UCSD-AML1 (cell line): Measurements from ENCODE around the gene KCNQ4.

Experiments used
- DNase-seq: peaks from one replicate; lab custom pipeline; 2025; ENCODE audit not compliant: unreplicated experiment; lab: John Stamatoyannopoulos, UW

The KCNQ4 gene

DNA sequence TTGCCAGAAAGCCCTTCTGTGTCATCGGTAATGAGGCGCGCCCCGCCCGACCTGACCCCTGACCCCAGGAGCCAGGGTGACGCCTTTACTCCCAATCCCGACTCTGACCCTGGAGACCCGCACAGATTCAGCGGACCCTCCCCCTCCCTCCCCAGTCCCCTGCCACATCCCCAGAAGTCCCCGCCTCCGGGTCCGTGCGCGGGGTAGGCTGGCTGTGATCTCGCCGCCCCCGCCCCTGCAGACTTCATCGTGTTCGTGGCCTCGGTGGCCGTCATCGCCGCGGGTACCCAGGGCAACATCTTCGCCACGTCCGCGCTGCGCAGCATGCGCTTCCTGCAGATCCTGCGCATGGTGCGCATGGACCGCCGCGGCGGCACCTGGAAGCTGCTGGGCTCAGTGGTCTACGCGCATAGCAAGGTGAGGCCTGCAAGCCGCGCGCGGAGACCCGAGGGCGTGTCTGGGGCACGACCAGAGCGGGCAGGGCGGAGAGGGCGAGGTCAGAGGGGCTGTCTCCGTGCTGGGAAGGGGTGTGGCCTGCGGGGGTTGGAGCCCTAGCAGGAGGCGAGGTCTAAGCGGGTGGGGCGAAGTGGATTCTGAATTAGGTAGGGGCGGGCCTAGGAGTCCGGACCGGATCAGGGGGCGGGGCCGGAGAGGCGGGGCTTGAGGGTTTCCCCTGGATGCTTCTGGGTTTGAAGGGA is 34.8 kb downstream of the KCNQ4 start:
- DNase-seq: no peak

DNA sequence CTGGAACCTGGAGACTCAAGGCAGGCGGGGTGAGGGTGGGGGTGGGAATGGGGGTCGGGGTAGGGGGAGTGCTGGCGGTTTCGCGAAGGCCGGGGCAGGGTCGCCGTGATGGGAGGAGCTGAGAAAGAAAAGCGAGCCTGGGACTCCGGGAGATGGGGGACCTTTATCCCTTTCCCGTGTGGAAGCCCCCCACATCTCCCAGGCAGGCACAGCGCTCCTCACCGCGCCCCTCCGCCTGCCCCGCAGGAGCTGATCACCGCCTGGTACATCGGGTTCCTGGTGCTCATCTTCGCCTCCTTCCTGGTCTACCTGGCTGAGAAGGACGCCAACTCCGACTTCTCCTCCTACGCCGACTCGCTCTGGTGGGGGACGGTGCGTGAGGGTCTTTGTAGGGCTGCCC is 35.5 kb downstream of the KCNQ4 start:
- DNase-seq: no peak

DNA sequence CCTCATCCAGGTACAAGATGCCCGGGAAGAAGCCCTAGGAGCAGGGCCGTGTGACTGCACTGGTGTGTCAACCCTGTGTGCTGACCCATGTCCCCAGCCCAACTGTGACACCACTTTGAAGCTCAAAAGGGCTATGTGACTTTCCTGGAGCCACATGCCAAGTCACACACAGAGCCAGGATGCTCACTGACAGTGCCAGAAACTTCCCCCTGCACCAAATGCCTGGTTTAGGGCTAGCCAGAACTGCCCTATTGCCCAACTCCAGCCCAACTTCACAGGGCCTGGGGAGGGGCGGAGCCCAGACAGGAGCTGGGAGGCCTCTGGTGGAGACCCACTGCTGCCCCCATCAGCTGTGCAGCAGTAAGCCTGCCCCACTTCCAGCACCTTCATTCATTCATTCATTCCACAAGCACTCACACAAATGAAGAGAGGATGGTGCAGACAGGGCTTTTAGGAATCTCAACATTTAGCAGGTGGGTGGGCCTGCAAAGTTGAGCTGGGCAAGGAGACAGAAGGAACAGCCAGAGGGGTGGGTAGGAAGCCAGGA is 36.7 kb downstream of the KCNQ4 start:
- peak; percentile 62 for DNase-seq

DNA sequence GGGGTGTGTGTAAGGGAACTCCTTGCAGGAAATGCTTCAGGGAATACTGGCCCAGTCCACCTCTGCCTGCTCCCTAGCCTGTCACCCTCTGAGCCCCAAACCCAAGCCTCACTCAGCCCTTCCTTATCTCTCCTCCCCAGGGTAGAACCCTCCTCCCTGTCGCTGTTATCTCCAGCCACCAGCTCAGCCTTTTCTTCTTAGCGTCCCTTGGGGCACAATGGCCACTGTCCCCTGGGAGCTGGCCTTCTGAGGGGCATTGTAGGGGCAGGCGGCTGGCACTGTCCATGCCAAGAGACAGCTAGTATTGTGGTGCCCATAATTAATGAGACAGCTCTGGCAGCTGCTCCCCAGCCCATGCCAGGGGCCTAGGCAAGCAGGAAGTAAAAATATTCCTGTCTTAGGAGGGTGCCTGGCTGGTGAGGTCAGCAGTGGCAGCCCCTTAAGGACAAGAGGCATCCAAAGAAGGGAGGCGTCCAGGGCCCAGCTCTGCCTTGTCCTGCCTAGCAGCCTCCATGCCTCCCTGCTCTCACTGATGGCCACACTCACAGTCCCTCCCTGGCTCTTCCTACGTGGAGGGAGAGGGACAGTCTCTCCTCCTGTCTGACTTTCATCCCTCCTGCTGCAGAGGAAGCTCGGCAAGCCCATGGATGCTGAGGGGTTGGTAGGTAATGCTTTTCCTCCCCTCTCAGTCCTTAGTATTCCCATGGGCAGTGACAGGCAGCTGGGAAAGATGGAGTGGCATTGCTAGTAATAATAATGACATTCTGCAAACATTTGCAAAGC is 37.5 kb downstream of the KCNQ4 start:
- DNase-seq: peak; percentile 52

DNA sequence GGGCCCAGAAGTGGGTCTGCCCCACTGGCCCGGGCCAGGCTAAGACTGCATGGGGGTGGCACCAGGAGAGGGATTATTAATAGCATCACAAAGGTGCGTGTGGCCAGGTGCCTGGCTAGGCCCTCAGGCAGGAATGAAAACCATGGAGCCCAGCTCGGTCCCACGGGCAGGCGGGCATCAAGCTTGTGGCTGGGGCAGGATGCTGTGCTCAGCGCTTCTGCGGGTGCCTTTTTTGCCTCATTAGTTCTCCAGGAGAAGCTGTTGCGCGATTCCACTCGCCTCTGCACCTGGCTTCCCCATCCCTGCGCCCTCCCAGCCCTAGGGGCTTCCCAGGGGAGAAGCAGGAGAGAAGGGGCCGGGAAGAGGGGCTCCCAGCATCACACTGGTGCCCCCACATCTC is 39.3 kb downstream of the KCNQ4 start:
- DNase-seq: no peak

DNA sequence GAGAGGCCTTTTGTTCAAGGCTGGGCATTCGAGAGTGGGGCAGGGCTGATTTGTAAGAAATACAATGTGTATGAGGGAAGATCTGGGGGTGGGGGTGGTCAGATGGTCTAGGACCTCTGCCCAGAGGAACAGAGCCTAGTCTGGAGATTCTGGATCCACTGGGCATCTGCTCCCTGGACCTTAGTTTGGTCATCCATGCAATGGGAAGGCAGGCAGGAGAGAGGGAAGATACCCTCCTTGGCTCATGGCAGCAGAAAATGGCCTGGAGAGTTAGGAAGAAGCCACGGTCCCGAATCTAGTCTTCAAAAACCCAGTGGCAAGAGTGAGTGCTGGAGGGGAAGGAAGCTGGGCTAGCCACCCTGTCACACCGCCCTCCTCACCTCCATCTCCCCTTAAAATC is 39.8 kb downstream of the KCNQ4 start:
- no peak for DNase-seq

DNA sequence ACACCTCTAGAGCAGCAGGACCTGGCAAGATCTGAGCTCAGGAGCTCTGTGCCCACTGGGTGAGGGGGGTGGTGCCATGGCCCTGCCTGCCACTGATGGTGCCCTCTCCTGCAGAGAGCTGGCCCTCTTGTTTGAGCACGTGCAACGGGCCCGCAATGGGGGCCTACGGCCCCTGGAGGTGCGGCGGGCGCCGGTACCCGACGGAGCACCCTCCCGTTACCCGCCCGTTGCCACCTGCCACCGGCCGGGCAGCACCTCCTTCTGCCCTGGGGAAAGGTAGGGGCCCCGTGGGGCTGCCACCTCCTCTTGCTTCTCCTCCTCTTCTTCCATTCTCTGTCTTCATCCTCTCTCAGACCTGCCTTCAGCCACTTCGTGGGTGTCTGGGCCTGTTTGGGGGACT is 40.4 kb downstream of the KCNQ4 start:
- no peak for DNase-seq

DNA sequence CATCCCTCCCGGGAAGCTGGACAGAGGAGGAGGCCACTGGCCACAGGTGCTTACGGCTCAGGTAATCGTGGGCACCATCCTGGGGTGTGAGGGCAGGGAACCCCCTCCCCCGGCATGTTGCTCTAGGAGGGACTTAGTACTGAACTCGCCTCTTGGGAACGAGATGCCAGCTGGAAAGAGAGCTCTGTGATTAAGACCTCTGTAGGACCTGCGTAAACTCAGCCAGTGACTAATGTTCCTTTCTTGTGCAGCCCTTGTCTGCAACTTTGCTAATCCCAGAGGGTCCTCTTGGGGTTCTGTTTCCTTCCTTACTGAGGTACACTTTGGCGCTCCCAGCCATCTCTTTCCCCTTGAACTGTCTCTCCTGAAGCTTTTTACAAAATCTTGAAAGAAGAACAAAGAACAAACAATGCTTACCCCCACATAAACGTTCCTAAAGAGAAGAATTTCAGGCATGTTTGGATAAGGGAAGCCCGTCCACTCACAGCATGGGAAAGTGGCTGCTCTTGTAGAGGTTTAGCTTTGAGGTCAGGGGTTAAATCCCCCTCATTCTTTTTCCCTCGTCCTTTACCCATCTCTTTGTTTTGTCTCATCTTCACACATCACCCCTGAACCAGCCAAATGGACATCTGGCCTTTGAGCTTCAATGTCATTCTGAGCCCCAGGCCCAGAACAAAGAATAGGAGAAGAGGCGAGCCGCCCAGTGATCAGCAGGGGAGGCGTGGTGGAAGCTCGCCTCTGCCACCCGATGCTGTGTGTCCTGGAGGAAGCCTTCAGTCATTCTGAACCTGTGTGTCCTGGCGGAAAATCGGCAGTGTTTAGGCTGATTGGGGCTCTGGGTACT is 41.2 kb downstream of the KCNQ4 start:
- DNase-seq: no peak

DNA sequence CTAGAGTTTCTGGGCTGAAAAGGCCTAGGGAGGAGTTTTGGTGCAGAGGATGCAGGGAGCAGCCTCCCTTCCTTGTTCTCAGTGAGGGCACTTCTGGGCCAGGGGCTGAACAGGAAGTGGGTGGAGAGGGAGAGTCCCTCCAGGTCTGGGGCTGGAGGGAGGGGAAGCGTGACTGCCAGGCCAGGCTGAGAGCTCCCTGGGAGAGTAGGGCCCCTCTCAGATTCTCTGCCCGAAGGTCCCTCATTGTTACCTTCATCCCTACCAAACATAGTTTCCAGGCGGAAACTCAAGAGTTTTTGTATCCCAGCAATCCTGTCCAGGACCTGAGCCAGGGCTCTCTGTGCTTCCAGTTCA is 41.8 kb downstream of the KCNQ4 start:
- DNase-seq: peak; percentile 73

DNA sequence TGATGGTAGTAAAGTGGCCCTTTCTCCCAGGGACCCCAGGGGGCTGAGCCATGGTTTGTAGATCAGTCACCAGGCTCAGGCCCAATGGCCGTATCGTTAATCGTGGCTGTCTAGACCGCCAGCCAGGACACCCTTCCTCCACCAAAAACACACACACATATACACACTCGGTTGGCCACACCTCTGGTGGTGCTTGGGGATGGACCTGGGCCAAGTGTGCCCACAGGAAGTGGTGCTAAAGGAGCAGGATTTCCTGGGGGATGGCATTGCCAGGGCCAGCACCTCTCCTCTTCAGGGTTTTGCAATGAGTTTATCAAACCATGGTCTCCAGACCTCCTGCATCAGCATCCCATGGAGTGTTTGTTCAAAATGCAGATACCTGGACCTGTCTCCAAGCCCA is 42.4 kb downstream of the KCNQ4 start:
- DNase-seq: peak; percentile 68

DNA sequence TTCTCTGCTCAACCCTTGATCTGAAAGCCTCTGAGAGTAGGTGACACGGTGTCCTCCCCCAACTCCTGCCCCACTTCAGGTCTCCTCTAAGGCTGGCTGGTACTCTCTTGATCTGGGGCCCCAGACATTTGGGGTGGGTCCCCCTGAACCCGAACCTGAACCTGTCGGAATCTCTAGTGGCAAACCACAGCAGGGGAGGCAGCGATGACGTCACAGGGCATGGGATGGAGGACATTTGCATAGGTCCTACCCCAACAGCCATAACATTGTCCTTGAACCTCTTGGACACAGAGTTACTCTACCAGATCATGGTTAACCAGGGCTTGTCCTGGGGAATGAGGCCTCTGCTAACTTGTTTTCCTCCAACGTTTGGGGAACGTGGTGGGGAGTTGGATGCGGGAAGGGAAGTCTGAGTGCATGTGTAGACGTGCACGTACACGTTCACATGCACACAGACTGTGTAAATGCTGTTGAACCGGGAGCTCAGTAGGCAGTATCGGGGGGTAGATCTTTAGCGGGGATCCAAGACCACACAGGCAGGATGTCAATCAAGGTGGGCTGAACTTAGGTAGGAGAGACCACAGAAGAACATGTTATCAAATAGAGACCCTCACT is 46.2 kb downstream of the KCNQ4 start:
- DNase-seq: no peak

DNA sequence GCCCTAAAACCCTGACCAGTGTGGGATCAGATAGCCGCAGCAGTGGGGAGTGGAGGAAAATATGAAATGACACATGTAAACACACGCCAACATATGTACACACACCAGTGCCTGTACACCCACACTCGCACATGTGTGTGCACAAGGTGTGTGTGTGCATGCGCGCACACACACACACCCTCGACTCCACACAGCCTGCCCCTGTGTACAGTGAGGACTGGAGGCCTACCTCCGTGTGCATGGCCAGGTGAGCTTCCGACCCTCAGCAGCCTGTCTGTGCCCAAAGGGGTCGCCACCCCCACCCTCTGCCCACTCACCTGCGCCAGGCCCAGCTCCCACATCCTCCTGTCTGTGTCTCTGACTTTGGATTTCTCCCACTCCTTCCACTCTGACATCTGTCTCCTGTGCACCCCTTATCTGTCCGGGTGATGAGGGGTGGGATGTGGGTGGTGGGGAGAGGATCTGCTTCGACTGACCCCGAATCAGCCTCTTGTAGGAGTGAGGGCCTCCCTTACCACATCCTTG is 46.9 kb downstream of the KCNQ4 start:
- DNase-seq: no peak

DNA sequence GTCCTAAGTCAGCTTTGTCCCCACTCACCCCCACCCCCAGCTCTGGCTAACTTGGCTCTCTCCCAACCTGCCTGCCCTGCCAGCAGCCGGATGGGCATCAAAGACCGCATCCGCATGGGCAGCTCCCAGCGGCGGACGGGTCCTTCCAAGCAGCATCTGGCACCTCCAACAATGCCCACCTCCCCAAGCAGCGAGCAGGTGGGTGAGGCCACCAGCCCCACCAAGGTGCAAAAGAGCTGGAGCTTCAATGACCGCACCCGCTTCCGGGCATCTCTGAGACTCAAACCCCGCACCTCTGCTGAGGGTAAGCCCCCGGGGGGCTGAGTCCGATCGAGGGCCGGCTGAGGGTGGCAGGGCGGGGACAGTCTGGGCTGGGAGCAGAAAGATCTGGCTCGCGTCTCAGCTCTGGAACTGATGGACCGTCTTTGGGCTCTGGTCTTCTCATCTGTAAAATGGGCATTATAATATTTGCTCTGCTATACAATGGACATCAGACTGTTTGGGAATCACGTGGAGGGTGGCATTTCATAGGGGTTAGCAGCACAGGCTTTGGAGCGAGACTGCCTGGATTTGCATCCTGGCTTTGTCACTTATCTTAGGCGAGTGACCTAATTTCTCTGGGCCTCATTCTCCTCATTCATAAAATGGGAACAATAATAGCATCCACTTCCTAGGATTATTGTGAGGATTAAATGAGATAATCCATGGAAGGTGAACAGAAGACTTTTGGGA is 47.6 kb downstream of the KCNQ4 start:
- no peak for DNase-seq

DNA sequence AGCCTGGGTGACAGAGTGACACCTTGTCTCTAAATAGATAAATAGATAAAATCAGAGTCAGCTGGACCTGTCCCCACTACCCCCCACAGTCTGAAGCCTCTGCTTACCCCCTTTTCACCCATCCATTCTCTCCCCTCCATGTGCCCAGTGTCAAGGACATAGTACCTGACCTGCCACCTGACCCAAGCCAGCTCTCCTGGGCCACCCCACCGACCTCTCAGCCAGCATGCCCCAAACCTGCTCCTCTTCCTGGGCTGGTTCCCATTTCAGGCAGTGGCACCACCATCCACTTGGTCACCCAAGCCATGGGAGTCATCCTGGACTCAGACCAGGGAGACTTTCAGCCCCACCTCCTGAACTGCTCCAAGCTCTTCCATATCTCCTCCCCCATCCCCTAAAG is 50.4 kb downstream of the KCNQ4 start:
- DNase-seq: no peak

DNA sequence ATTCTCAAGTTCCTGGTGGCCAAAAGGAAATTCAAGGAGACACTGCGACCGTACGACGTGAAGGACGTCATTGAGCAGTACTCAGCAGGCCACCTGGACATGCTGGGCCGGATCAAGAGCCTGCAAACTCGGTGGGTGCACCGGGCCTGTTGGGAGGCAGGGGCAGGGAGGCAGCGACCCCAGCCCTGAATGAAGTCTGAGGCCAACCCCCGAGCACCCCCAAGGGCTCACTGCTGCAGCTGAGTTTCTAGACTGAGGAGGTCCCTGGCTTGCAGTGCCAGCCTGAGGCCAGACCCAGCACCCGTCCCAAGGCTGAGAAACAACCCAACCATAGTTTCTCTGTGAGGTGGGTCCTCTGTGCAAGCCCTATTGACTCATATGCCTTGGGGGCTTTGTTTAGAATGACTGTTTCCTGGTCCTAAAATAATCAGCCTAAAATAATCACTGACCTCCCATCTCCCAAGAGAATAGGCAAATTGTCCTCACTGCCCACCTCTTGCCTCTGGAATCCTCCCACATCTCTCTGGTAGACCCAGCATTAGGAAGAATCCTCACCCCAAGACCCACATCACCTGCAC is 51.5 kb downstream of the KCNQ4 start:
- DNase-seq: no peak

DNA sequence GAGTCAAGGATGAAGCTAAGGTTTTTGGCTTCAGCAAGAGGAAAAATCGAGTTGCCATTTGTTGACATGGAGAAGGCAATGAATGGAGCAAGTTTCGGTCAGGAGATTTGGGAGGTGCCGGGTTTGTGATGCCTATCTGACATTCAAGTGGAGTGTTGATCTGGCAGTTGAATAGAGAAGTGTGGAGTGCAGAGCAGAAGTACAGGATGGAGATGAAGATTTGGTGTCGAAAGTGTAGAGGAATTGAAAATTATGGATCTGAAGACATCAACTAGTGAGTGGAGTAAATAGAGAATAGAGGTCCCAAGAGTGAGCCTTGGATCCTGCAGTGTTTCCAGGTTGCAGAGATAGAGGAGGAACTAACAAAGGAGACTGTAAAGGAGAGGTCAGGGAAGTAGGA is 52.7 kb downstream of the KCNQ4 start:
- no peak for DNase-seq

DNA sequence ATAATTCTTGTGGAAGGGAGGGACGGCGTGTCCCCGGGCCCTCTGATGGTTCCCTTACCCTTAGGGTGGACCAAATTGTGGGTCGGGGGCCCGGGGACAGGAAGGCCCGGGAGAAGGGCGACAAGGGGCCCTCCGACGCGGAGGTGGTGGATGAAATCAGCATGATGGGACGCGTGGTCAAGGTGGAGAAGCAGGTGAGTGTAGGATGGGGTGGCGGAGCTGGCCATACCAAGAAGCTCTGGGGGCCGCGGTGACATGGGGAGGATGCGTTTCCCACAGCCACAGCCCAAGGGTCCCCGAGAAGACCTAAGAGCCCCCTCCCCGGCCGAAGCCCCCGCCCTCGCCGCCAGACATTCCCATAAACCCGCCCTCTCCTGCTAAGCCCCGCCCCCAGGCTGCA is 54.0 kb downstream of the KCNQ4 start:
- DNase-seq: no peak

DNA sequence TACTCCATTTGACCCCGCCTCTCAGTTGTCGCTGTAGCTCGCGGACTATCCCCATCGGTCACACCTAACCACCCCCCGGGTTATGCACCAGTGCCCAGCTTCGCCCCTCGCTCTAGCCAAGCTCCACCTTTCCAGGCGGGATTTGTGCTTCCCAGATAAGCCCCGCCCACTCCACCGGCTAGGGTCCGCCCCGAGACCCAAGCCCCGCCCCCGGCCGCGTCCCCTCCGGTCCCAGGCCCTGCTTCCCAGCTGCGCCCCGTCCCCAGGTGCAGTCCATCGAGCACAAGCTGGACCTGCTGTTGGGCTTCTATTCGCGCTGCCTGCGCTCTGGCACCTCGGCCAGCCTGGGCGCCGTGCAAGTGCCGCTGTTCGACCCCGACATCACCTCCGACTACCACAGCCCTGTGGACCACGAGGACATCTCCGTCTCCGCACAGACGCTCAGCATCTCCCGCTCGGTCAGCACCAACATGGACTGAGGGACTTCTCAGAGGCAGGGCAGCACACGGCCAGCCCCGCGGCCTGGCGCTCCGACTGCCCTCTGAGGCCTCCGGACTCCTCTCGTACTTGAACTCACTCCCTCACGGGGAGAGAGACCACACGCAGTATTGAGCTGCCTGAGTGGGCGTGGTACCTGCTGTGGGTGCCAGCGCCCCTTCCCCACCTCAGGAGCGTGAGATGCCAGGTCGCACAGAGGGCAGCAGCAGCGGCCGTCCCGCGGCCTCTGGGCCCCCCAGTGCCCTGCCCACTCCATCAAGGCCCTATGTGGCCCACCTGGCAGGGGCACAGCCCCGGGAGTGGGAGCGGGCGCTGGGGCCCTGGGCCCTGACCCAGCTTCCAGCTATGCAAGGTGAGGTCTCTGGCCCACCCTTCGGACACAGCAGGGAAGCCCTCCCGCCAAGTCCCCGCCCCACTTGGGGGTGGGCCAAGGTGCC is 54.7 kb downstream of the KCNQ4 start:
- no peak for DNase-seq
